Lung microvascular endothelial cell (primary cell): ENCODE results near the gene PIMREG. TPM values are rescaled to one million over a fixed set of nuclear protein-coding genes. Genes with fewer than 3 reads are reported as not detected.

Experiments used
- DNase-seq, 2 donors: peaks; one replicate each; pipeline versions ENCODE4 v3.0.0 to v3.0.0-alpha.2; 2010; ENCODE audit warnings: low read depth in 2 of 2
- total RNA-seq: library from RNA; depleted of rRNA; stranded (reverse); fragments of >200 nt; gene quantifications from 2 replicates; pipeline ENCODE4 v1.2.1, GENCODE V29; 2014

PIMREG gene
- total RNA-seq, 1 donor from 2014 or later: 4.6 TPM

GRCh38 chr17:6498356-6498755 lies 54.1 kb downstream of the PIMREG start:
- no peak for DNase-seq

- no peak for DNase-seq
These were observed 54.8 kb downstream of the PIMREG start for GRCh38 chr17:6498901-6499540.

Other genes starting within 250 kb of the PIMREG start
- not detected in 2 replicates for gene AIPL1, start 9.3 kb upstream of the PIMREG start, total RNA-seq
- 0.20 and 0.22 TPM in 2 replicates for gene PITPNM3, start 112.1 kb downstream of the PIMREG start, total RNA-seq
- gene KIAA0753, start 196.3 kb downstream of the PIMREG start, total RNA-seq: 5.4 and 7.7 TPM in 2 replicates
- gene TXNDC17, start 196.6 kb downstream of the PIMREG start, total RNA-seq: 73.2 and 91.1 TPM in 2 replicates
- 5.7 and 6.7 TPM in 2 replicates for gene MED31, start 207.2 kb downstream of the PIMREG start, total RNA-seq
- gene C17orf100, start 207.3 kb downstream of the PIMREG start, total RNA-seq: 0.22 and 0.40 TPM in 2 replicates